ENCODE measurements around the gene SENP1.

DNA sequence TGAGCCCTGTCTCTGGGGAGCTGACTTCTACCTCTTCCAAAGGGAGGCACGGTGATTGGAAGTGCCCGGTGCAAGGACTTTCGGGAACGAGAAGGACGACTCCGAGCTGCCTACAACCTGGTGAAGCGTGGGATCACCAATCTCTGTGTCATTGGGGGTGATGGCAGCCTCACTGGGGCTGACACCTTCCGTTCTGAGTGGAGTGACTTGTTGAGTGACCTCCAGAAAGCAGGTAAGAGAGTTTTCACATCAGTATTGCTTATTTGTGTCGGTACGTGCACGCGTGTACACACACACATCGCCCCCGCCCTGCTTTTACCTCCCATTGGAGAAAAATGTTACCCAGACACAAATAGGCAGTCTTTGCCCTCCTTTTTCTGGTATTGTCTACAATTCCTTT lies 26.9 kb upstream of the SENP1 start:
- TF ChIP-seq, protein P1, sequence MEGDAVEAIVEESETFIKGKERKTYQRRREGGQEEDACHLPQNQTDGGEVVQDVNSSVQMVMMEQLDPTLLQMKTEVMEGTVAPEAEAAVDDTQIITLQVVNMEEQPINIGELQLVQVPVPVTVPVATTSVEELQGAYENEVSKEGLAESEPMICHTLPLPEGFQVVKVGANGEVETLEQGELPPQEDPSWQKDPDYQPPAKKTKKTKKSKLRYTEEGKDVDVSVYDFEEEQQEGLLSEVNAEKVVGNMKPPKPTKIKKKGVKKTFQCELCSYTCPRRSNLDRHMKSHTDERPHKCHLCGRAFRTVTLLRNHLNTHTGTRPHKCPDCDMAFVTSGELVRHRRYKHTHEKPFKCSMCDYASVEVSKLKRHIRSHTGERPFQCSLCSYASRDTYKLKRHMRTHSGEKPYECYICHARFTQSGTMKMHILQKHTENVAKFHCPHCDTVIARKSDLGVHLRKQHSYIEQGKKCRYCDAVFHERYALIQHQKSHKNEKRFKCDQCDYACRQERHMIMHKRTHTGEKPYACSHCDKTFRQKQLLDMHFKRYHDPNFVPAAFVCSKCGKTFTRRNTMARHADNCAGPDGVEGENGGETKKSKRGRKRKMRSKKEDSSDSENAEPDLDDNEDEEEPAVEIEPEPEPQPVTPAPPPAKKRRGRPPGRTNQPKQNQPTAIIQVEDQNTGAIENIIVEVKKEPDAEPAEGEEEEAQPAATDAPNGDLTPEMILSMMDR (IDR thresholded peaks at IDR 0.05; ENCODE audit: insufficient read depth, low read length, poor library complexity, severe bottlenecking): no peak
- TF ChIP-seq EZH2phosphoT487 (conservative IDR thresholded peaks at IDR 0.05; ENCODE audit: low read length): no peak

Data from SU-DHL-6 (cell line).